ENCODE data around the gene FNDC10.

GRCh38 chr1:1616838-1617237, 16.9 kb upstream of the FNDC10 start:
- TF ChIP-seq POLR2AphosphoS5 (IDR thresholded peaks at IDR 0.05; ENCODE audit: low read depth, low read length) = no peak
- TF ChIP-seq POLR2A (IDR thresholded peaks at IDR 0.05; ENCODE audit: low read depth, low read length) = no peak
- no peak for TF ChIP-seq TAF1 (IDR thresholded peaks at IDR 0.05; ENCODE audit: borderline replicate concordance, low read depth, low read length)
